ENCODE results near the gene CUTA. TPM values are rescaled to one million over a fixed set of nuclear protein-coding genes. Genes with fewer than 3 reads are reported as not detected.

The CUTA gene
- total RNA-seq, 3 donors from 2014 or later (not counting 1 experiment from before 2014, with no cell fraction given), result 166 to 186 (median 184) TPM

GRCh38 chr6:33454009-33454946, 36.4 kb upstream of the CUTA start, which contains the start of gene ZBTB9:
Gene ZBTB9, plus strand, starts transcription at chr6:33454576. Its CDS starts 525 bp downstream, at chr6:33455101.
- ATAC-seq, result peak; percentile 98 to 100 (median 99)
- Histone ChIP-seq H3K9me3 (ENCODE audit: control insufficient read depth, insufficient read depth, low read length) (no peaks in the 10 kb centered on the region), H3K27me3 (ENCODE audit: control insufficient read depth, insufficient read depth, low read length) (no peaks in the 10 kb centered on the region), H3K4me1 (ENCODE audit: control insufficient read depth, insufficient read depth, low read length) (peaks cover 23% of the 10 kb centered on the region), H3K27ac (ENCODE audit: low read length) (peak within 1 kb of the TSS; percentile 46), H3K36me3 (ENCODE audit: control insufficient read depth, insufficient read depth, low read length) (no peaks in the 10 kb centered on the region), H3K4me3 (ENCODE audit: low read length) (peak within 1 kb of the TSS; percentile 62)
- Mint-ChIP-seq H3K4me1 (peaks cover 28 to 42% of the 10 kb centered on the region in 2 donors), H3K9me3 (no peaks in the 10 kb centered on the region), H3K4me3 (peak within 1 kb of the TSS; percentile 97), H3K36me3 (no peaks in the 10 kb centered on the region), H3K27me3 (ENCODE audit: low read depth in 2 of 2) (no peaks in the 10 kb centered on the region), H3K27ac (peak within 1 kb of the TSS; percentile 89 to 98)
- under 1% methylated on average over 65 of the region's 65 CpGs for WGBS (ENCODE audit: insufficient coverage)
- no peak for TF ChIP-seq CTCF (IDR thresholded peaks at IDR 0.05)
- intact Hi-C loops (cut with micrococcal nuclease), result loop anchor here (1.0 to 10.0 kb wide), 4 partner anchors 25 to 121 kb away; partner anchors contain the start of genes CUTA and KIFC1
- DNase-seq, result peak; percentile 94 to 96

- Histone ChIP-seq H3K4me3 (ENCODE audit: low read length) (peak overlapping the region; percentile 62), H3K9me3 (ENCODE audit: control insufficient read depth, insufficient read depth, low read length) (no peaks in the 10 kb centered on the region), H3K36me3 (ENCODE audit: control insufficient read depth, insufficient read depth, low read length) (no peaks in the 10 kb centered on the region), H3K27ac (ENCODE audit: low read length) (peak overlapping the region; percentile 46), H3K27me3 (ENCODE audit: control insufficient read depth, insufficient read depth, low read length) (no peaks in the 10 kb centered on the region), H3K4me1 (ENCODE audit: control insufficient read depth, insufficient read depth, low read length) (peaks cover 23% of the 10 kb centered on the region)
- H3K9me3 Mint-ChIP-seq, result no peaks in the 10 kb centered on the region
- intact Hi-C loops (cut with micrococcal nuclease), result loop anchor here (1.0 to 10.0 kb wide), 4 partner anchors 25 to 121 kb away; partner anchors contain the start of genes CUTA and KIFC1
- no peaks in the 10 kb centered on the region for H3K27me3 Mint-ChIP-seq (ENCODE audit: low read depth in 2 of 2)
- H3K36me3 Mint-ChIP-seq, result no peaks in the 10 kb centered on the region
- DNase-seq (peak in 1 of 2 donors; percentile 45), ATAC-seq (no peak)
- no peak for TF ChIP-seq CTCF (IDR thresholded peaks at IDR 0.05)
- 3% methylated on average over 6 of the region's 12 CpGs for WGBS (ENCODE audit: insufficient coverage)
- peak overlapping the region; percentile 97 for H3K4me3 Mint-ChIP-seq
- H3K4me1 Mint-ChIP-seq, result peaks cover 28 to 50% of the 10 kb centered on the region in 2 donors
- peak overlapping the region; percentile 89 to 98 for H3K27ac Mint-ChIP-seq
Measured at GRCh38 chr6:33453393-33454008, 35.6 kb upstream of the CUTA start.

GRCh38 chr6:33452496-33452895, 34.6 kb upstream of the CUTA start:
- TF ChIP-seq CTCF (IDR thresholded peaks at IDR 0.05), result no peak
- H3K4me1 Mint-ChIP-seq, result peaks cover 28 to 60% of the 10 kb centered on the region in 2 donors
- no CpG with 5 or more reads among the region's 4 CpGs for WGBS (ENCODE audit: insufficient coverage)
- H3K4me3 Mint-ChIP-seq, result no peak overlapping the region
- Histone ChIP-seq H3K27ac (ENCODE audit: low read length) (no peak overlapping the region), H3K36me3 (ENCODE audit: control insufficient read depth, insufficient read depth, low read length) (no peaks in the 10 kb centered on the region), H3K4me3 (ENCODE audit: low read length) (no peak overlapping the region), H3K9me3 (ENCODE audit: control insufficient read depth, insufficient read depth, low read length) (no peaks in the 10 kb centered on the region), H3K27me3 (ENCODE audit: control insufficient read depth, insufficient read depth, low read length) (no peaks in the 10 kb centered on the region), H3K4me1 (ENCODE audit: control insufficient read depth, insufficient read depth, low read length) (peaks cover 23% of the 10 kb centered on the region)
- DNase-seq (no peak), ATAC-seq (no peak)
- H3K27ac Mint-ChIP-seq, result peak overlapping the region in 1 of 2 donors; percentile 98
- intact Hi-C loops (cut with micrococcal nuclease), result loop anchor here (5.0 to 10.0 kb wide), 2 partner anchors 35 to 122 kb away; partner anchors contain the start of gene CUTA
- H3K27me3 Mint-ChIP-seq (ENCODE audit: low read depth in 2 of 2), result no peaks in the 10 kb centered on the region
- no peaks in the 10 kb centered on the region for H3K36me3 Mint-ChIP-seq
- H3K9me3 Mint-ChIP-seq, result no peaks in the 10 kb centered on the region

All from natural killer cell (primary cell).